Ishikawa (cell line): ENCODE measurements around the gene PRDM16.

Experiments used
- CEBPB ChIP-seq: IDR thresholded peaks from 2 replicates; pipeline ENCODE4 v1.6.1; 2012
- CREB1 ChIP-seq: IDR thresholded peaks from 2 replicates; pipeline ENCODE4 v1.6.1; 2012; ENCODE audit warnings: low read depth
- EGR1 ChIP-seq: IDR thresholded peaks from 2 replicates; pipeline ENCODE4 v1.6.1; 2012
- EP300 ChIP-seq: IDR thresholded peaks from 2 replicates; pipeline ENCODE4 v1.6.1; 2012; ENCODE audit warnings: borderline replicate concordance
- FOXM1 ChIP-seq: IDR thresholded peaks from 2 replicates; pipeline ENCODE4 v1.6.1; 2012; ENCODE audit warnings: low read depth, borderline replicate concordance
- NFIC ChIP-seq: IDR thresholded peaks from 2 replicates; pipeline ENCODE4 v1.6.1; 2012
- RAD21 ChIP-seq: IDR thresholded peaks from 2 replicates; pipeline ENCODE4 v1.6.1; 2012; ENCODE audit warnings: low read depth
- TAF1 ChIP-seq: IDR thresholded peaks from 2 replicates; pipeline ENCODE4 v1.6.1; 2012; ENCODE audit warnings: low read depth, mild to moderate bottlenecking
- TCF12 ChIP-seq: IDR thresholded peaks from 2 replicates; pipeline ENCODE4 v1.6.1; 2012; ENCODE audit warnings: low read depth
- TEAD4 ChIP-seq: IDR thresholded peaks from 2 replicates; pipeline ENCODE4 v1.6.1; 2012
- YY1 ChIP-seq: IDR thresholded peaks from 2 replicates; pipeline ENCODE4 v1.6.1; 2012; ENCODE audit warnings: low read depth
- ZBTB7A ChIP-seq: IDR thresholded peaks from 2 replicates; pipeline ENCODE4 v1.6.1; 2012; ENCODE audit warnings: low read depth
- TF ChIP-seq, protein P1 (sequence below): IDR thresholded peaks from 2 replicates; pipeline ENCODE4 v1.6.1; 2012
- TF ChIP-seq, protein P2 (sequence below): IDR thresholded peaks from 2 replicates; pipeline ENCODE4 v1.6.1; 2012
- TF ChIP-seq, protein P3 (sequence below): IDR thresholded peaks from 2 replicates; pipeline ENCODE4 v1.6.1; 2012; ENCODE audit warnings: low read depth, mild to moderate bottlenecking

Gene PRDM16

DNA sequence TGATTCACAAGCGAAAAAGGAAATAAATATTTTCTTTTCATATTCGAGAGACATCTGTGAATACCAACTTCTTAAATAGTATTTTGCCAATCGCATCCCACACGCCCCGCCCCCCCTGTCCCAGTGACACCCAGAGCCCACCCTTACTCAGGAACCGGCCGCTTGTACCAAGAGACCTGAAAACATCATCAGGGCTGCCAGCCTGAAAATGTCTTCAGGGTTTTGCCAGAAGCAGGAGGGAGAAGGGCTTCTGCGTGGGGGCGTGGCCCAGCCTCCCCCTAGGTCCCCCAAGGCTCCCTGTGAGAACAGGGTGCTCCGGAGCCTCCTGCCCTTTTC is 126.4 kb downstream of the PRDM16 start:
- TF ChIP-seq EGR1 (no peak), TCF12 (no peak)

DNA sequence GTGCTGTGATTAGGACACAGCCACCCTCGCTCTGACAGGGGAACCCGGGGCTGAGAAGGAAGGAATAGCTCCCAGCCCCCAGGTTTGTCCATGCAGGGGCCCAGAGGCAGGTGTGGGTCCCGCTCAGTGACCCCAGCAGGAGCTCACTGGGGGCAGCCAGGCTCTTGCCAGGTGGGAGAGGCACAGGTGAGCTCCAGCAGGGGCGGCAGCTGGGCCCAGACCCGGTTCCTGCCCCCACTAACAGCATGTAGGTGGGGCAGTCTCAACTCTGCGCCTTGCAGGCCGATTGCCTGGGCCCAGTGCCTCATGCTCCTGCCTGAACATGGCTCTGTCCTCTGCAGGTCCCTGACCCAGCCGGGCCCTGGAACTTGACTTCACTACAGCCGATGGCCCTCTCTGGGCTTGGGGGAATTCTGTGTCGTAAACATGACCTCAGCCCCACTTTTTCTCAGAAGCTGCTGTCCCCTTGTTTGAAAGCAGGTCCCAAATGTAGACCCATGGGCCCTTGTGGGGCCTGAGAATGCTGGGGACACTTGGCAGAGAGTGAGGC is 127.0 kb downstream of the PRDM16 start:
- no peak for TF ChIP-seq TAF1
- TF ChIP-seq, protein P1, sequence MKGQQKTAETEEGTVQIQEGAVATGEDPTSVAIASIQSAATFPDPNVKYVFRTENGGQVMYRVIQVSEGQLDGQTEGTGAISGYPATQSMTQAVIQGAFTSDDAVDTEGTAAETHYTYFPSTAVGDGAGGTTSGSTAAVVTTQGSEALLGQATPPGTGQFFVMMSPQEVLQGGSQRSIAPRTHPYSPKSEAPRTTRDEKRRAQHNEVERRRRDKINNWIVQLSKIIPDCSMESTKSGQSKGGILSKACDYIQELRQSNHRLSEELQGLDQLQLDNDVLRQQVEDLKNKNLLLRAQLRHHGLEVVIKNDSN: no peak
- no peak for TF ChIP-seq CREB1
- no peak for TF ChIP-seq YY1
- no peak for TF ChIP-seq RAD21
- no peak for TF ChIP-seq TCF12
- TF ChIP-seq TEAD4: no peak
- no peak for TF ChIP-seq ZBTB7A
- TF ChIP-seq EP300: no peak
- TF ChIP-seq, protein P2, sequence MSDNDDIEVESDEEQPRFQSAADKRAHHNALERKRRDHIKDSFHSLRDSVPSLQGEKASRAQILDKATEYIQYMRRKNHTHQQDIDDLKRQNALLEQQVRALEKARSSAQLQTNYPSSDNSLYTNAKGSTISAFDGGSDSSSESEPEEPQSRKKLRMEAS: no peak
- no peak for TF ChIP-seq EGR1

DNA sequence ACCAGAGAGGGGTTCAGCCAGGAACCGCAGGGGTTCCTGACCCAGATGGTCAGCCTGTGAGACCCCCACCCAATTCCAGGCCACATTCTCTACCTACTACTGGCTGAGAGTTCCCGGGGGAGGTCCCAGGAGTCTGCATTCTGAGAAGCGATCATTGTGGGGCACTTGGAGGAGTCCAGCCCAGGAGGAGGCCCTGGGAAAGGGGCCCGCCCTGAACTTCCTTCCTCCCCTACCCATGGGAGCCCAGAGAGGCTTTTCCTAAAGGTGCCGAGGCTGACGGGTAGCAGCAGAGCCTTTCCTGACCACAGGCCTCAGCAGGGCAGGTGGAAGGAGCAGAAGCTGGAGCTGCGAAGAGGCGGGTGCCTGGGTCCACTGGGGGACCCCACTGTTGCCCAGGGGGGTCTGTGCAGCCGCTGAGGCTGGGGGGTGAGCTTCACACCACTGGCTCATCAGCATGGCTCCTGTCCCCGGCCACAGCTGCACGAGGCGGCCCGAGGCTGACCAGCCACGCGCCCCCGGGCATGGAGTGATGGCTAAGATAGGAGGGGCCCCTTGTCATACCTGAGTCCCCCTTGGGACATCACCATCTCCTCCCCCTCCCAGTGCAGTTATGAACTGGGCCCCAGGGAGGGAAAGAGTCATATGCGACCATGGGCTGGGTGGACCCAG is 127.7 kb downstream of the PRDM16 start:
- no peak for TF ChIP-seq TEAD4

DNA sequence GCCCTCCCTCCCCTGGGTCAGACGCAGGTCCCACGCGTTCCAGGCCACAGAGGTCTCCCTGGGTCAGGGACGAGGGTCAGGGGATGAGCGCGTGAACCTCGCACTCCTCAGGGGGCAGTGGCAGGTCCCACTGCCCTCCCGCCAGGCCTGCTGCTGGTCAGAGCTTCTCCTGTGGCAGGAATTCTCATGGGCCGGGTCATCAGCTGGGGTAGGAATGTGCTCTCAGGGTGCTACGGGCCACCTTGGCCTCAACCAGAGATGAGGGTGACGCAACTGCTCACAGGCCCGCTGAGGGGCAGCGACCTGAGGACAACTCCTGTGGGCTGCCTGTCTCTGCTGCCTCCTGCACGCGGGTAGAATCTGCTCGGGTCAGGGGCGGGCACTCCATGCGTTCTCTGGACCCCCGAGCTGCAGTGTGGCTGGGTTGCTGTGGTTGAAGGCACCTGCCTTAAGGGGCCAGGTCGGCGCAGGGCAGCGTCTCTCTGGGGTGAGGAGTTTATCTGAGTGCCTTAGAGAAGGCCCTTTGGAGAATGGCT is 128.8 kb downstream of the PRDM16 start:
- no peak for TF ChIP-seq TCF12
- TF ChIP-seq CEBPB: no peak
- no peak for TF ChIP-seq RAD21
- TF ChIP-seq TEAD4: no peak
- TF ChIP-seq ZBTB7A: no peak
- no peak for TF ChIP-seq NFIC
- TF ChIP-seq, protein P2: no peak
- no peak for TF ChIP-seq YY1
- TF ChIP-seq TAF1: no peak

DNA sequence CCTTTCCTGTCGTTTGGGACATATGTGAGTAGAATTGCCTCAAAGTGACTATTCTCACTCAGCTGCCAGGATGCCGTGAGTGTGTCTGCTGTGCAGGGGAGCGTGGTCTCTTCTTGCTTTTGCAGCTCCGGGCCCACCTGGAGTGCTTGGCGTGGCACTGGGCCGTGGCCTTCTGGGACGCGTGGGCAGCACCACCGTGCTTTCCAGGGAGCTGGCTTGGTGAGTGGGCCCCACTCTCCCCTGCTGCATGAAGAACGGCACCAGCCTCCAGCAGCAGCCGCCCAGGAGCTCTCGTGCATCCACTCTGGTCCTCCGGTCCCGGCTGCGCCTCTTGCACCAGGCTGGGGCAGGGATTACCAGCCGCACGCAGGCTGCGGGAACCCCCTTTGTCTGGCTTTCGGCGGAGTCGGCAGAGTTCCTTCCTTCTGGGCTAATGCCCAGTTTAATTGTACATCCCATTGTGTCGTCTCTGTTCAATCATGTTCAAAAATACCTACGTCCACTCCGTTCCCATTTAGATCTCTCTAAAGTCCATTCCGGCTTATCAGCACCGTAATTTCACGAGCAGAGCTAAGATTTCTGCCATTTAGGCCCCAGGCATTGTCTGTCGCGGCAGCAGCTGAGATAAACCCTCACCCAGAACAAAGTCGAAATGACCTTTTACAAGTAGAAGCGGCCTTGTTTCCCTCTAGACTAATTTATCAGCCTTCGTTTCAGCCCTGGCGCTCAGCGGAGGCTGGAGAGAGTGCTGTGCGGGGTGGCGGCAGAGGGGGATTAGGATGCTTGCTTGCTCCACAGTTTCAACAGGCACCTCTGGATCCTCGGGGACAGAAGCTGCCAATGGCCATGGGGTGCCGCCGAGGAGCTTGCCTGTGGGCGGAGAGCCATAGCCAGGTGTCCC is 129.6 kb downstream of the PRDM16 start:
- TF ChIP-seq TEAD4: no peak
- no peak for TF ChIP-seq RAD21
- no peak for TF ChIP-seq TAF1
- TF ChIP-seq ZBTB7A: no peak
- TF ChIP-seq, protein P1: no peak
- TF ChIP-seq CREB1: no peak
- no peak for TF ChIP-seq NFIC
- TF ChIP-seq TCF12: no peak
- TF ChIP-seq, protein P2: no peak
- no peak for TF ChIP-seq CEBPB
- no peak for TF ChIP-seq EP300

DNA sequence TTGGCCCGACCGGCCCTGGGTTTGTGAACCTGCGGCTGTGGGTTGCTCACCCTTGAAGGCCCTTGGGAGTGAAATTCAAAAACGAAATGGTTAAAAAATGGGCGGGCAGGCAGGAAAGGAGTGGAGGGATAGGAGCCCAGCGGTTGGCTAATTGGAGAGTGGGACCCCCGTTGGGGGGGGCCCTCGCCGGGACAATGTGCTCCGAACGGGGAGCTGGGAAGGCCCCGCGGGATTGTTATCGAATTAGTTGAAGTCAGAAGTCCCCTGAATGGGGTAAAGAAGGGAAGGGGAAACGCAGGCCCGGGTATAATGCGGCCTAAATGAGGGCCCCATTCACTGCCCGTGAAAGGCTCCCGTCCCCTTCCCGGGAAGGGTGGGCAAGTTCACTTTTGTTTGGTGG is 135.7 kb downstream of the PRDM16 start:
- TF ChIP-seq NFIC: no peak
- no peak for TF ChIP-seq YY1
- no peak for TF ChIP-seq RAD21
- TF ChIP-seq, protein P1: no peak
- TF ChIP-seq, protein P3, sequence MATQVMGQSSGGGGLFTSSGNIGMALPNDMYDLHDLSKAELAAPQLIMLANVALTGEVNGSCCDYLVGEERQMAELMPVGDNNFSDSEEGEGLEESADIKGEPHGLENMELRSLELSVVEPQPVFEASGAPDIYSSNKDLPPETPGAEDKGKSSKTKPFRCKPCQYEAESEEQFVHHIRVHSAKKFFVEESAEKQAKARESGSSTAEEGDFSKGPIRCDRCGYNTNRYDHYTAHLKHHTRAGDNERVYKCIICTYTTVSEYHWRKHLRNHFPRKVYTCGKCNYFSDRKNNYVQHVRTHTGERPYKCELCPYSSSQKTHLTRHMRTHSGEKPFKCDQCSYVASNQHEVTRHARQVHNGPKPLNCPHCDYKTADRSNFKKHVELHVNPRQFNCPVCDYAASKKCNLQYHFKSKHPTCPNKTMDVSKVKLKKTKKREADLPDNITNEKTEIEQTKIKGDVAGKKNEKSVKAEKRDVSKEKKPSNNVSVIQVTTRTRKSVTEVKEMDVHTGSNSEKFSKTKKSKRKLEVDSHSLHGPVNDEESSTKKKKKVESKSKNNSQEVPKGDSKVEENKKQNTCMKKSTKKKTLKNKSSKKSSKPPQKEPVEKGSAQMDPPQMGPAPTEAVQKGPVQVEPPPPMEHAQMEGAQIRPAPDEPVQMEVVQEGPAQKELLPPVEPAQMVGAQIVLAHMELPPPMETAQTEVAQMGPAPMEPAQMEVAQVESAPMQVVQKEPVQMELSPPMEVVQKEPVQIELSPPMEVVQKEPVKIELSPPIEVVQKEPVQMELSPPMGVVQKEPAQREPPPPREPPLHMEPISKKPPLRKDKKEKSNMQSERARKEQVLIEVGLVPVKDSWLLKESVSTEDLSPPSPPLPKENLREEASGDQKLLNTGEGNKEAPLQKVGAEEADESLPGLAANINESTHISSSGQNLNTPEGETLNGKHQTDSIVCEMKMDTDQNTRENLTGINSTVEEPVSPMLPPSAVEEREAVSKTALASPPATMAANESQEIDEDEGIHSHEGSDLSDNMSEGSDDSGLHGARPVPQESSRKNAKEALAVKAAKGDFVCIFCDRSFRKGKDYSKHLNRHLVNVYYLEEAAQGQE: no peak
- no peak for TF ChIP-seq FOXM1
- no peak for TF ChIP-seq ZBTB7A
- TF ChIP-seq CREB1: no peak
- TF ChIP-seq TAF1: no peak
- no peak for TF ChIP-seq CEBPB
- no peak for TF ChIP-seq EP300
- TF ChIP-seq TEAD4: no peak

DNA sequence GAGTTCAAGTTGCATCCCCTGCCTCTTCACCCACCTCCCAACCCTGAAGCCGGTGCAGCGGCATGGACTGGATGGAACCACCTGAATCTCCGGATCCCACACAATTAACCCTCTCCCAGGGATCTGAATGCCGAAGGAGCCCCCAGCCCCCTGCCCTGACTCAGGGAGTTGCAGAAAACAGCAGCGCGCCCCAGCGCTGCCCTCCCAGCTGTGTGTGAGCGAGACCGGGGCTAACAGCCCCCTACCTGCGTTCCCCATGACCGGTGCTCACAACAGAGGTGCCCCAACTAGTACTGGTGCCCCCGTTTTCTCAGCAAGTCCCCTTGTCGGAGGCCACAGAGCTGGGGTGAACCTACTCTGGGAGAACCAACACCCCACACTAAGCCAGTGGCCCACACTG is 136.8 kb downstream of the PRDM16 start:
- TF ChIP-seq TEAD4: no peak
- no peak for TF ChIP-seq YY1
- no peak for TF ChIP-seq TCF12
- TF ChIP-seq RAD21: no peak
- no peak for TF ChIP-seq EGR1
- TF ChIP-seq FOXM1: no peak
- no peak for TF ChIP-seq ZBTB7A
- TF ChIP-seq NFIC: no peak
- TF ChIP-seq, protein P2: no peak
- TF ChIP-seq, protein P3: no peak
- no peak for TF ChIP-seq EP300
- TF ChIP-seq TAF1: no peak
- TF ChIP-seq, protein P1: no peak
- no peak for TF ChIP-seq CREB1
- TF ChIP-seq CEBPB: no peak
